GM23338 (cell line): ENCODE data around the gene MYO9A. TPM values are rescaled to one million over a fixed set of nuclear protein-coding genes. Genes with fewer than 3 reads are reported as not detected.

Source experiments
- ATAC-seq: fragments of 200-7000 bp; cut with Tn5 transposase; 3 replicates; pipeline ENCODE4 v1.9.1; 2020
- DNase-seq: peaks from one replicate; pipeline ENCODE4 v3.0.0-alpha.2; 2015; ENCODE audit warnings: low spot score
- H2AFZ ChIP-seq: fragments of 200-600 bp; sonication (generic); 2 replicates; pipeline ENCODE4 v1.8.0; 2016; ENCODE audit warnings: antibody characterized with exemption, mild to moderate bottlenecking, moderate library complexity
- H3F3A ChIP-seq: fragments of 200-600 bp; sonication (generic); replicated peaks from 2 replicates; pipeline ENCODE4 v1.8.0; 2017; ENCODE audit warnings: antibody characterized with exemption, mixed run types, low read depth
- H3K27ac ChIP-seq: fragments of 200-600 bp; sonication (generic); 2 replicates; pipeline ENCODE4 v1.6.1; 2016; ENCODE audit warnings: low read depth
- H3K27me3 ChIP-seq: fragments of 200-600 bp; sonication (generic); 2 replicates; pipeline ENCODE4 v1.8.0; 2016; ENCODE audit warnings: mild to moderate bottlenecking, mixed run types, moderate library complexity; ENCODE audit not compliant: insufficient read depth
- H3K36me3 ChIP-seq: fragments of 200-600 bp; sonication (generic); 2 replicates; pipeline ENCODE4 v1.8.0; 2016; ENCODE audit warnings: mild to moderate bottlenecking; ENCODE audit not compliant: insufficient read depth
- H3K4me1 ChIP-seq: fragments of 200-600 bp; sonication (generic); 2 replicates; pipeline ENCODE4 v1.8.0; 2016; ENCODE audit warnings: mild to moderate bottlenecking, moderate library complexity; ENCODE audit not compliant: insufficient read depth
- H3K4me2 ChIP-seq: fragments of 200-600 bp; sonication (generic); 2 replicates; pipeline ENCODE4 v1.7.1; 2017; ENCODE audit warnings: mixed run types
- H3K4me3 ChIP-seq: fragments of 200-600 bp; sonication (generic); 2 replicates; pipeline ENCODE4 v1.6.1; 2016; ENCODE audit warnings: mixed run types
- H3K79me2 ChIP-seq: fragments of 200-600 bp; sonication (generic); replicated peaks from 2 replicates; pipeline ENCODE4 v1.8.0; 2017; ENCODE audit warnings: mild to moderate bottlenecking; ENCODE audit not compliant: insufficient read depth
- H3K9me2 ChIP-seq: fragments of 200-600 bp; sonication (generic); 2 replicates; pipeline ENCODE4 v1.8.0; 2017; ENCODE audit not compliant: insufficient read depth
- H4K20me1 ChIP-seq: fragments of 200-600 bp; sonication (generic); replicated peaks from 2 replicates; pipeline ENCODE4 v1.8.0; 2017; ENCODE audit warnings: mild to moderate bottlenecking; ENCODE audit not compliant: insufficient read depth
- H3K27ac Mint-ChIP-seq: 2 replicates; pipeline ENCODE4 v1.8.0; 2020; ENCODE audit warnings: inconsistent platforms, mild to moderate bottlenecking, moderate library complexity, mixed read lengths
- H3K27me3 Mint-ChIP-seq: 3 replicates; pipeline ENCODE4 v1.8.0; 2022; ENCODE audit warnings: low read depth, mild to moderate bottlenecking, moderate library complexity, mixed read lengths, inconsistent platforms; ENCODE audit not compliant: insufficient read depth, poor library complexity
- H3K36me3 Mint-ChIP-seq: 3 replicates; pipeline ENCODE4 v1.8.0; 2021; ENCODE audit warnings: low read depth, mild to moderate bottlenecking, inconsistent platforms, moderate library complexity, mixed read lengths
- H3K4me1 Mint-ChIP-seq: 3 replicates; pipeline ENCODE4 v1.8.0; 2020; ENCODE audit warnings: mild to moderate bottlenecking, inconsistent platforms, mixed read lengths
- H3K4me3 Mint-ChIP-seq: 3 replicates; pipeline ENCODE4 v1.8.0; 2021; ENCODE audit warnings: moderate library complexity, mild to moderate bottlenecking, inconsistent platforms, mixed read lengths
- H3K9me3 Mint-ChIP-seq: 3 replicates; pipeline ENCODE4 v1.8.0; 2020; ENCODE audit warnings: moderate library complexity, mild to moderate bottlenecking, inconsistent platforms, mixed read lengths
- CREB1 ChIP-seq: fragments of 250-450 bp; sonication (Bioruptor Pico); IDR thresholded peaks from 2 replicates; pipeline ENCODE4 v1.5.0; 2020; ENCODE audit warnings: low read depth, mild to moderate bottlenecking, moderate library complexity
- CTCF ChIP-seq, 2 experiments: fragments of 200-600 bp in 1 of 2; sonication (generic) in 1 of 2; conservative IDR thresholded peaks; 2 replicates each; pipeline versions ENCODE4 v1.5.1 to v1.6.1; 2016 to 2017; ENCODE audit warnings: antibody characterized with exemption in 2 of 2, low read depth in 2 of 2, mild to moderate bottlenecking in 2 of 2, moderate library complexity in 1 of 2
- ETS1 ChIP-seq: IDR thresholded peaks from 2 replicates; pipeline ENCODE4 v1.6.1; 2016; ENCODE audit warnings: antibody characterized with exemption
- EZH2 ChIP-seq: fragments of 200-600 bp; sonication (generic); IDR thresholded peaks from one replicate; pipeline ENCODE4 v1.8.0; 2017; ENCODE audit warnings: antibody characterized with exemption, mild to moderate bottlenecking, low read depth; ENCODE audit not compliant: unreplicated experiment
- EZH2phosphoT487 ChIP-seq: fragments of 200-600 bp; sonication (generic); IDR thresholded peaks from one replicate; pipeline ENCODE4 v1.8.1; 2018; ENCODE audit warnings: antibody characterized with exemption; ENCODE audit not compliant: unreplicated experiment
- JUNB ChIP-seq: IDR thresholded peaks from one replicate; pipeline ENCODE4 v1.6.1; 2016; ENCODE audit warnings: antibody characterized with exemption; ENCODE audit not compliant: unreplicated experiment
- NANOG ChIP-seq: IDR thresholded peaks from 2 replicates; pipeline ENCODE4 v1.6.1; 2016; ENCODE audit warnings: antibody characterized with exemption, borderline replicate concordance
- POLR2AphosphoS5 ChIP-seq: IDR thresholded peaks from 2 replicates; pipeline ENCODE4 v1.6.1; 2016; ENCODE audit warnings: antibody characterized with exemption, low read depth
- STAT1 ChIP-seq: IDR thresholded peaks from one replicate; pipeline ENCODE4 v1.6.1; 2016; ENCODE audit warnings: antibody characterized with exemption; ENCODE audit not compliant: unreplicated experiment
- ZNF114 ChIP-seq: fragments of 250-450 bp; sonication (Bioruptor Pico); IDR thresholded peaks from 2 replicates; pipeline ENCODE4 v1.5.0; 2020; ENCODE audit warnings: mild to moderate bottlenecking, moderate library complexity
- polyA plus RNA-seq: library from polyadenylated mRNA; unstranded; fragments of >200 nt; fragmentation: Nextera tagmentation; extraction: Ambion mirVana; gene quantifications from 2 replicates; pipeline ENCODE4 v1.2.1, GENCODE V29; 2016
- total RNA-seq: library from RNA; depleted of rRNA; stranded (reverse); fragments of >200 nt; shearing (Covaris generic); gene quantifications from 2 replicates; pipeline ENCODE4 v1.2.3, GENCODE V29; 2014
- TF ChIP-seq, protein P1 (sequence below): IDR thresholded peaks from one replicate; pipeline ENCODE4 v1.6.1; 2018; ENCODE audit warnings: antibody characterized with exemption; ENCODE audit not compliant: unreplicated experiment

MYO9A gene
- total and polyA plus RNA-seq, 2 experiments from 2014 or later: 11.6 to 32.8 TPM

GRCh38 chr15:71844916-71845315 lies 273.0 kb downstream of the MYO9A start (continued):
- TF ChIP-seq, protein P1, sequence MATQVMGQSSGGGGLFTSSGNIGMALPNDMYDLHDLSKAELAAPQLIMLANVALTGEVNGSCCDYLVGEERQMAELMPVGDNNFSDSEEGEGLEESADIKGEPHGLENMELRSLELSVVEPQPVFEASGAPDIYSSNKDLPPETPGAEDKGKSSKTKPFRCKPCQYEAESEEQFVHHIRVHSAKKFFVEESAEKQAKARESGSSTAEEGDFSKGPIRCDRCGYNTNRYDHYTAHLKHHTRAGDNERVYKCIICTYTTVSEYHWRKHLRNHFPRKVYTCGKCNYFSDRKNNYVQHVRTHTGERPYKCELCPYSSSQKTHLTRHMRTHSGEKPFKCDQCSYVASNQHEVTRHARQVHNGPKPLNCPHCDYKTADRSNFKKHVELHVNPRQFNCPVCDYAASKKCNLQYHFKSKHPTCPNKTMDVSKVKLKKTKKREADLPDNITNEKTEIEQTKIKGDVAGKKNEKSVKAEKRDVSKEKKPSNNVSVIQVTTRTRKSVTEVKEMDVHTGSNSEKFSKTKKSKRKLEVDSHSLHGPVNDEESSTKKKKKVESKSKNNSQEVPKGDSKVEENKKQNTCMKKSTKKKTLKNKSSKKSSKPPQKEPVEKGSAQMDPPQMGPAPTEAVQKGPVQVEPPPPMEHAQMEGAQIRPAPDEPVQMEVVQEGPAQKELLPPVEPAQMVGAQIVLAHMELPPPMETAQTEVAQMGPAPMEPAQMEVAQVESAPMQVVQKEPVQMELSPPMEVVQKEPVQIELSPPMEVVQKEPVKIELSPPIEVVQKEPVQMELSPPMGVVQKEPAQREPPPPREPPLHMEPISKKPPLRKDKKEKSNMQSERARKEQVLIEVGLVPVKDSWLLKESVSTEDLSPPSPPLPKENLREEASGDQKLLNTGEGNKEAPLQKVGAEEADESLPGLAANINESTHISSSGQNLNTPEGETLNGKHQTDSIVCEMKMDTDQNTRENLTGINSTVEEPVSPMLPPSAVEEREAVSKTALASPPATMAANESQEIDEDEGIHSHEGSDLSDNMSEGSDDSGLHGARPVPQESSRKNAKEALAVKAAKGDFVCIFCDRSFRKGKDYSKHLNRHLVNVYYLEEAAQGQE: no peak
- TF ChIP-seq JUNB (no peak), CREB1 (CRISPR knock-in tag) (no peak), CTCF (conservative IDR thresholded peaks at IDR 0.05; ENCODE audit: low read depth in 2 of 2) (no peak), STAT1 (no peak), NANOG (no peak), ETS1 (no peak), EZH2phosphoT487 (no peak), ZNF114 (CRISPR knock-in tag) (no peak), EZH2 (no peak), POLR2AphosphoS5 (no peak)

DNA sequence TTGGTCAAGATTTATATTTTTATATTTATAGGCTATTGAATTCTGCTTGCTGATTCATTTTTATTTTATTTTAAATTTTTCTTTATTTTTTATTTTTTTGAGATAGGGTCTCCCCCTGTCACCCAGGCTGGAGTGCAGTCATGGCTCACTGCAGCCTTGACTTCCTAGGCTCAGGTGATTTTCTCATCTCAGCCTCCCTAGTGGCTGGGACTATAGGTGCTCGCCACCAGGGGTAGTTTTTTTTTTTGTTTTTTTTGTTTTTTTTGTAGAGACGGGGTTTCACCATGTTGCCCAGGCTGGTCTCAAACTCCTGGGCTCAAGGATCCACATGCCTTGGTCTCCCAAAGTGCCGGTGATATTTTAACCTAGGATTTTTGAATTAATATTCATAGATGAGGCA lies 276.4 kb downstream of the MYO9A start:
- Histone ChIP-seq H3F3A (no peaks in the 10 kb centered on the region), H3K79me2 (no peaks in the 10 kb centered on the region), H3K4me1 (no peaks in the 10 kb centered on the region), H3K4me2 (no peak overlapping the region), H3K4me3 (no peak overlapping the region), H3K36me3 (no peaks in the 10 kb centered on the region), H4K20me1 (no peaks in the 10 kb centered on the region), H3K27me3 (no peaks in the 10 kb centered on the region), H3K9me2 (no peaks in the 10 kb centered on the region), H2AFZ (no peak overlapping the region), H3K27ac (no peak overlapping the region)
- TF ChIP-seq CTCF (conservative IDR thresholded peaks at IDR 0.05; ENCODE audit: low read depth in 2 of 2): peak in 1 of 2 experiments; percentile 28; a peak in 2 of 4 replicates
- TF ChIP-seq ZNF114 (CRISPR knock-in tag): no peak
- no peaks in the 10 kb centered on the region for H3K4me1 Mint-ChIP-seq
- H3K27ac Mint-ChIP-seq: no peak overlapping the region
- DNase-seq: peak; percentile 31
- peak; percentile 77 for ATAC-seq
- no peaks in the 10 kb centered on the region; the same call in 2 of the 3 replicates for H3K36me3 Mint-ChIP-seq
- H3K27me3 Mint-ChIP-seq: peaks cover 2% of the 10 kb centered on the region
- no peaks in the 10 kb centered on the region for H3K9me3 Mint-ChIP-seq
- H3K4me3 Mint-ChIP-seq: no peak overlapping the region
